NB4 (cell line): ENCODE measurements around the gene NRP2.

Experiments
- DNase-seq: peaks from one replicate; pipeline ENCODE4 v3.0.0; 2010; ENCODE audit warnings: low read depth
- H3K4me3 ChIP-seq: one replicate; pipeline ENCODE4 v1.5.1; 2011; ENCODE audit warnings: mild to moderate bottlenecking, low read depth, low read length, moderate library complexity
- CTCF ChIP-seq: IDR thresholded peaks from one replicate; pipeline ENCODE4 v1.5.1; 2012; ENCODE audit warnings: low read depth, low read length
- MYC ChIP-seq: IDR thresholded peaks from 2 replicates; pipeline ENCODE4 v1.6.1; 2011; ENCODE audit warnings: low read depth, low read length
- POLR2A ChIP-seq: IDR thresholded peaks from 2 replicates; pipeline ENCODE4 v1.6.1; 2011; ENCODE audit warnings: mild to moderate bottlenecking; ENCODE audit not compliant: insufficient read length; ENCODE audit errors: extremely low read depth
- TF ChIP-seq, protein P1 (sequence below): IDR thresholded peaks from 2 replicates; pipeline ENCODE4 v1.6.1; 2011; ENCODE audit warnings: low read depth, low read length

Gene NRP2

GRCh38 chr2:205745661-205746419 is 63.5 kb downstream of the NRP2 start:
- H3K4me3 ChIP-seq: no peak overlapping the region
- DNase-seq: no peak
- TF ChIP-seq, protein P1, sequence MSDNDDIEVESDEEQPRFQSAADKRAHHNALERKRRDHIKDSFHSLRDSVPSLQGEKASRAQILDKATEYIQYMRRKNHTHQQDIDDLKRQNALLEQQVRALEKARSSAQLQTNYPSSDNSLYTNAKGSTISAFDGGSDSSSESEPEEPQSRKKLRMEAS: no peak
- TF ChIP-seq CTCF: no peak

- no peak for DNase-seq
- no peak overlapping the region for H3K4me3 ChIP-seq
- no peak for TF ChIP-seq MYC
- TF ChIP-seq, protein P1: no peak
- no peak for TF ChIP-seq POLR2A
- no peak for TF ChIP-seq CTCF
Measured at GRCh38 chr2:205746420-205746785, 64.1 kb downstream of the NRP2 start.

GRCh38 chr2:205747829-205748386 is 65.6 kb downstream of the NRP2 start:
- TF ChIP-seq, protein P1: no peak
- TF ChIP-seq CTCF: no peak
- no peak for TF ChIP-seq POLR2A
- no peak for TF ChIP-seq MYC
- DNase-seq: no peak
- no peak overlapping the region for H3K4me3 ChIP-seq

DNA sequence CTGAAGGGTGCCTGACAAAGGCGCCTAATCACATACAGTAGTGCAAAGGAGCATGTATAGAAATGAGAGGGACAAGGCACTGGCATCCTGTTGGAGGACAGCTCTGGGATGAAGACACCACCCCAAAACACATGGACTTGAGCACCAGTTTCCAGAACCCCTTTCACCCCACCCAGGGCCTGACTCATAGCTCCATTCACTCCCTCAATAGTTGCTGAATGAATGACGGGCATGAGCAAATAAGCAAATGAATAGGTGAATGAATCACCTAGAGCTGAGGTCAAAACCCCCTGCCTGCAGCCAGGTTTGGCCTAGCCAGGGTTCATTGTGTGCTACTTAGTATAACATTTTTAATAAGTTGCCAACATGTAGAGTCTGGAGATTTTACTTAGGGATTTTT is 66.3 kb downstream of the NRP2 start:
- no peak overlapping the region for H3K4me3 ChIP-seq
- DNase-seq: no peak
- TF ChIP-seq POLR2A (no peak), CTCF (no peak), MYC (no peak)
- TF ChIP-seq, protein P1: no peak

- DNase-seq: no peak
Measured at GRCh38 chr2:205749078-205749477, 66.8 kb downstream of the NRP2 start.

DNA sequence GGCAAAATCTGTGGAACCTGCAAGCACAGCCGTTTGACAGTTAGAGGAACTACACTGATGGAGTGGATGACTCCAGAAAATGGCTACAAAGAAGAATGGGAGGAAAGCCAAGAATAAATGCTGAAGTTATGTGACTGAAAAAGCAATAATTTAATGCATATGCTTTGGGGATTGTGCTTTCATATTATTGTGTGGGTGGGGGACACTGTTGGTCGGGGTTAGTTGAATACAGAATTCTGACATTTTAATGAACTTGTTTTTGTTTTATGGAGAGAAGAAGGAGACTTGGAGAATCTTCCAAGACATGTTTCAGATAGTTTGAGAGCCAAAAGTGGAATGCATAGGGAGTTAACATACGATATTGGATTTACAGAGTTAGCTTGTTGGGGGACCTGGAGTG is 68.5 kb downstream of the NRP2 start:
- no peak overlapping the region for H3K4me3 ChIP-seq
- TF ChIP-seq MYC: no peak
- no peak for TF ChIP-seq POLR2A
- TF ChIP-seq CTCF: no peak
- TF ChIP-seq, protein P1: no peak
- DNase-seq: no peak

More at GRCh38 chr2:205749078-205749477, 66.8 kb downstream of the NRP2 start:
- H3K4me3 ChIP-seq: no peak overlapping the region
- TF ChIP-seq, protein P1: no peak
